ENCODE results near the gene LIPN. TPM values are rescaled to one million over a fixed set of nuclear protein-coding genes. Genes with fewer than 3 reads are reported as not detected.

Gene LIPN
- total RNA-seq, 4 donors from 2014 or later: 25.9 to 80.5 (median 39.4) TPM

DNA sequence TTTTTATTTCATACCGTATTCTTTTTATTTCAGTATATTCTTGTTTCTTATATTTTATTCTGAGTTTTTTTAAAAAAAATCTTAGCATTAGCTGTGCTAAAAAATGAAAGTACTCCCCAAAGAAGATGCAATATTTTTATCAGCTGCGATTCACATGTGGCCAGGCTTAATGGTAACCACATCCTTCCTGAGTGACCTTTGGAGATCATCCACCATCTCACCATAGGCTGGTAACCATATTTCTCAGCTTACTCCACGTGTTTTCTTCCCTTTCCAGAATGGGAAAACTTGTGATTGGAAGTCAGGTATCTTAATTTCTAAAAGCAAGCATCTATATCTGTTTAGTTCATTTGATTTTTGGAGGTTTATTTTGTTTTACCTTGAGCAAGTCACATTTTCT is 23.9 kb downstream of the LIPN start:
- TF ChIP-seq, protein P1, sequence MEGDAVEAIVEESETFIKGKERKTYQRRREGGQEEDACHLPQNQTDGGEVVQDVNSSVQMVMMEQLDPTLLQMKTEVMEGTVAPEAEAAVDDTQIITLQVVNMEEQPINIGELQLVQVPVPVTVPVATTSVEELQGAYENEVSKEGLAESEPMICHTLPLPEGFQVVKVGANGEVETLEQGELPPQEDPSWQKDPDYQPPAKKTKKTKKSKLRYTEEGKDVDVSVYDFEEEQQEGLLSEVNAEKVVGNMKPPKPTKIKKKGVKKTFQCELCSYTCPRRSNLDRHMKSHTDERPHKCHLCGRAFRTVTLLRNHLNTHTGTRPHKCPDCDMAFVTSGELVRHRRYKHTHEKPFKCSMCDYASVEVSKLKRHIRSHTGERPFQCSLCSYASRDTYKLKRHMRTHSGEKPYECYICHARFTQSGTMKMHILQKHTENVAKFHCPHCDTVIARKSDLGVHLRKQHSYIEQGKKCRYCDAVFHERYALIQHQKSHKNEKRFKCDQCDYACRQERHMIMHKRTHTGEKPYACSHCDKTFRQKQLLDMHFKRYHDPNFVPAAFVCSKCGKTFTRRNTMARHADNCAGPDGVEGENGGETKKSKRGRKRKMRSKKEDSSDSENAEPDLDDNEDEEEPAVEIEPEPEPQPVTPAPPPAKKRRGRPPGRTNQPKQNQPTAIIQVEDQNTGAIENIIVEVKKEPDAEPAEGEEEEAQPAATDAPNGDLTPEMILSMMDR (IDR thresholded peaks at IDR 0.05): no peak
- TF ChIP-seq POLR2A (IDR thresholded peaks at IDR 0.05): no peak
- WGBS, 2 donors: 76% methylated on average over 3 of the region's 3 CpGs
- intact Hi-C loops (cut with DNase I; ENCODE audit: low total_unique reads): no loop called here
- H3K4me3 ChIP-seq (ENCODE audit: low read depth, poor library complexity, severe bottlenecking): no peak overlapping the region
- DNase-seq (ENCODE audit: low spot score in 2 of 2): no peak

DNA sequence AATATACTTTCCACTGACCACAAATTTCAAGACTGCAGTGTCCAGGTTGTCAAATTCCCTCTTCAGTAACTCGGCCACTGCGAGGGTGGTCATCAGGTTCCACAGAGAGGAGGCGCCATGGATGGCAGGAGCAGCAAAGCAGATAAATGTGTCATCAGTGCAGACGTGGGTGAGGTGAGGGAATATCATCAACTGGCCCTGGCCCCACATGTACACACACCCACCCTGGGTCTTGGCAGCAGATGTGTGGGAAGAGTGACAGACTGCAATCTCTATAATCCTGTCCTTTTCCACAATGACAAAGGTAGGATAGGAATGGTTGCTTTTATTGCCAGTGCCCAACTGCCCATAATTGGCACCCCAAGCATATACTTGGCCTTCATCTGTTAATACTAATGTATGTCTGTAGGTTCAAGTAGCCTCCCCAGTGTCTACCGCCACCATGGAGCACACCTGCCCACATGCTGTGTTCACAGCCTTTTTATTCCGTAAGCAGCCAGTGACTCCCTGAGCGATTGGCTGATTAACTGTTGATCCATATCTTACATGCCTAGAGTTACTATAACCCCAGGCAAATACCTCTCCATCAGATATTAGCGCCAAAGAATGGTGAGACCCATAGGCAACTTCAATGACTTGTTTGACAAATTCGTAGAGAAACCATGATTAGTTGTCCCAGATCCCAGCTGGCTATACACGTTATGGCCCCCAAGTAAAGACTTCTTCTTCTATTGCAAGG is 26.4 kb downstream of the LIPN start:
- TF ChIP-seq, protein P1 (IDR thresholded peaks at IDR 0.05): no peak
- TF ChIP-seq POLR2A (IDR thresholded peaks at IDR 0.05): no peak
- no peak for DNase-seq (ENCODE audit: low spot score in 2 of 2)
- intact Hi-C loops (cut with DNase I; ENCODE audit: low total_unique reads): no loop called here
- 80 to 84% methylated on average over 10 of the region's 10 CpGs for WGBS, 2 donors
- no peak overlapping the region for H3K4me3 ChIP-seq (ENCODE audit: low read depth, poor library complexity, severe bottlenecking)

DNA sequence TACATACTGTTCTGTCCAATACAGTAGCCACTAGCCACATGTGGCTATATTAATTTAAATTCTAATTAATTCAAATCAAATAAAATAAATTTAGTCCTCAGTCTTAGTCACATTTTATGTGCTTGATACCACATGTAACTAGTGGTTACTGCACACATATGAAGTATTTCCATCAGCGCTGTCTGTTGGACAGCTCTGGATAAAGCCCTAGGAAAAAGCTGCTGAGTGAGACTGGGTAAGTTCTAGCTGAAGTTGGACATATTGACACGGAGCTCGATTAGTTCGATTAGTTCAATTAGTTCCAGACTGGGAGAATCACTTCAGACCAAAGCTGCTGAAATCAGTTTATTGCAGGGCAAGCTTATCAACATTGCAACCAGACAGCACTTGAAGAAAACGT is 27.6 kb downstream of the LIPN start:
- TF ChIP-seq, protein P1 (IDR thresholded peaks at IDR 0.05): no peak
- TF ChIP-seq POLR2A (IDR thresholded peaks at IDR 0.05): no peak
- no peak overlapping the region for H3K4me3 ChIP-seq (ENCODE audit: low read depth, poor library complexity, severe bottlenecking)
- DNase-seq (ENCODE audit: low spot score in 2 of 2): no peak
- intact Hi-C loops (cut with DNase I; ENCODE audit: low total_unique reads): no loop called here
- WGBS, 2 donors: 53 to 73% methylated on average over 5 of the region's 5 CpGs

DNA sequence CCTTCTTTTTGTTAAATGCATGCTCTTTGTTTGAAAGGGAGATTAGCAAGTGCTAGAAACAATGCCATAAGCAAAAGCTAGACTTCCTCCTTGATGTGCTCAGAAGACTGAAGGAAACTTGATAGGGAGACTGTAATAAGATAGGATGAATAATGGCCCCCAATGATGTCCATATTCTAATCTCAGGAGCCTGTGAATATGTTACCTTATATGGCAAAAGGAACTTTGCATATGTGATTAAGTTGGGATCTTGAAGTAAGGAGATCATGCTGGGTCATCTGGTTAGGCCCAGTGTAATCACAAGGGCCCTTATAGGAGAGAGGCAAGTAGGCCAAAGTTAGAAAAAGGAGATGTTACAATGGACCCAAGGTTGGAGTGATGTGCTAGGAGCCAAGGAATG is 29.1 kb downstream of the LIPN start:
- DNase-seq (ENCODE audit: low spot score in 2 of 2): no peak
- intact Hi-C loops (cut with DNase I; ENCODE audit: low total_unique reads): no loop called here
- no peak for TF ChIP-seq POLR2A (IDR thresholded peaks at IDR 0.05)
- TF ChIP-seq, protein P1 (IDR thresholded peaks at IDR 0.05): no peak
- no peak overlapping the region for H3K4me3 ChIP-seq (ENCODE audit: low read depth, poor library complexity, severe bottlenecking)

DNA sequence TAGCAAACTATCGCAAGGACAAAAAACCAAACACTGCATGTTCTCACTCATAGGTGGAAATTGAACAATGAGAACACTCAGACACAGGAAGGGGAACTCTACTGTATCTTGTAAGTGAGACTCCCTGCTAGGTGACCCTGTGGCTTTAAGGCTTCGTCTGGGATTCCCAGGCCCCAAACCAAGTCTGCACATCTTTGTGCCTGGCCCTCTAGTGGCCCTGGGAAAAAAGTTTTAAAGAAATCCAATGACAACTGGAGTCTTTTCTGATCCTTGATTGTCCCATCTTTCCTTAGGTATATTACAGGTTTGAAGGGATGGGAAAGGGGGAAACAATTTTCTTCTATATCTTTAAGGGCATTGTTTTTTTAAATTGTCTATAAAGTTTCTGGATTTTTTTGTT is 32.1 kb downstream of the LIPN start:
- DNase-seq (ENCODE audit: low spot score in 2 of 2): no peak
- intact Hi-C loops (cut with DNase I; ENCODE audit: low total_unique reads): no loop called here
- H3K4me3 ChIP-seq (ENCODE audit: low read depth, poor library complexity, severe bottlenecking): no peak overlapping the region
- 56 to 58% methylated on average over 2 of the region's 2 CpGs for WGBS, 2 donors
- TF ChIP-seq, protein P1 (IDR thresholded peaks at IDR 0.05): no peak
- TF ChIP-seq POLR2A (IDR thresholded peaks at IDR 0.05): no peak

DNA sequence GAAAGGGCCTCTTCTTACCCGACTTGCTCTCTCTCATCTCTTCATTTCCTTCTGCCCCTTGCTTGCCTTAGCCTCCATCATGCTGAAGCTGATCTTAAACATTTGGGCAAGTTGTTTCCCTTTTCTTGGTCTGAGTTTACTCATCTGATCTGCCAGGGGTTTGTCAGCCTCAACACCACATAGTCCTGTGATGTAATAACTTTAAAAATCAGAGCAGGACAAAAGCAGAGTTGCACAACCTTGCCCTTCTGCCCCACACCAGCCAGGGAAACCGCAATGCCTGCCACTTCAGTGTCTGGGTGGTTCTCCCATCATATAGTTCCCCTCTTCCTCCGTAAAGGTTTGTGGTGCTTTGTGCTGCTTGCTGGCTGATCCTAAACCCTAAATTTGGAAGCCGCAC is 32.8 kb downstream of the LIPN start:
- TF ChIP-seq, protein P1 (IDR thresholded peaks at IDR 0.05): no peak
- no peak for TF ChIP-seq POLR2A (IDR thresholded peaks at IDR 0.05)
- 85 to 86% methylated on average over 4 of the region's 4 CpGs for WGBS, 2 donors
- no peak overlapping the region for H3K4me3 ChIP-seq (ENCODE audit: low read depth, poor library complexity, severe bottlenecking)
- peak in 1 of 2 donors; percentile 22 for DNase-seq (ENCODE audit: low spot score in 2 of 2)
- intact Hi-C loops (cut with DNase I; ENCODE audit: low total_unique reads): no loop called here
